DOHH2 (cell line): ENCODE data around the gene C9orf72.
"Not testable (repeated sequence)": the region's sequence is repeated elsewhere in the genome, so short reads cannot be mapped to it uniquely, and the experiment has no call there.

Experiments used
- H3F3A ChIP-seq: fragments of 200-600 bp; sonication (generic), shearing (Covaris generic); 2 replicates; pipeline ENCODE4 v1.6.0; 2016; ENCODE audit warnings: antibody characterized with exemption, mild to moderate bottlenecking; ENCODE audit not compliant: control insufficient read depth, insufficient read depth
- H3K27ac ChIP-seq: fragments of 200-600 bp; sonication (generic); 2 replicates; pipeline ENCODE4 v1.5.1; 2014; ENCODE audit warnings: low read depth, mild to moderate bottlenecking, low read length, moderate library complexity
- H3K27me3 ChIP-seq: fragments of 200-600 bp; sonication (generic); 2 replicates; pipeline ENCODE4 v1.6.1; 2014; ENCODE audit warnings: mild to moderate bottlenecking, low read length, mixed read lengths; ENCODE audit not compliant: control insufficient read depth
- H3K36me3 ChIP-seq: fragments of 200-600 bp; sonication (generic); 2 replicates; pipeline ENCODE4 v1.6.1; 2014; ENCODE audit warnings: mild to moderate bottlenecking, low read length, moderate library complexity, mixed read lengths; ENCODE audit not compliant: control insufficient read depth
- H3K4me1 ChIP-seq: fragments of 200-600 bp; sonication (generic); 2 replicates; pipeline ENCODE4 v1.6.1; 2014; ENCODE audit warnings: mild to moderate bottlenecking, low read length, mixed read lengths; ENCODE audit not compliant: control insufficient read depth
- H3K4me2 ChIP-seq: fragments of 200-600 bp; sonication (generic); 2 replicates; pipeline ENCODE4 v1.6.0; 2014; ENCODE audit warnings: mild to moderate bottlenecking, low read length, moderate library complexity
- H3K4me3 ChIP-seq: fragments of 200-600 bp; sonication (generic); 2 replicates; pipeline ENCODE4 v1.5.1; 2014; ENCODE audit warnings: mild to moderate bottlenecking, low read length, mixed read lengths
- H3K79me2 ChIP-seq: fragments of 200-600 bp; sonication (generic); 2 replicates; pipeline ENCODE4 v1.6.1; 2014; ENCODE audit warnings: mild to moderate bottlenecking, low read length, mixed read lengths; ENCODE audit not compliant: control insufficient read depth
- H3K9me2 ChIP-seq: fragments of 200-600 bp; sonication (generic); replicated peaks from 2 replicates; pipeline ENCODE4 v1.6.1; 2014; ENCODE audit warnings: mild to moderate bottlenecking, low read length, mixed read lengths; ENCODE audit not compliant: control insufficient read depth
- H3K9me3 ChIP-seq: fragments of 200-600 bp; sonication (generic); 2 replicates; pipeline ENCODE4 v1.6.1; 2014; ENCODE audit warnings: antibody characterized with exemption, low read length, mixed read lengths; ENCODE audit not compliant: control insufficient read depth, insufficient read depth
- H4K20me1 ChIP-seq: fragments of 200-600 bp; sonication (generic); 2 replicates; pipeline ENCODE4 v1.6.0; 2014; ENCODE audit warnings: low read depth, mild to moderate bottlenecking, antibody characterized with exemption, low read length, moderate library complexity; ENCODE audit not compliant: control insufficient read depth, insufficient read depth
- EZH2phosphoT487 ChIP-seq: fragments of 200-600 bp; sonication (generic); IDR thresholded peaks from 2 replicates; pipeline ENCODE4 v1.6.1; 2017; ENCODE audit warnings: borderline replicate concordance, mild to moderate bottlenecking, antibody characterized with exemption, low read length, moderate library complexity, mixed read lengths
- TF ChIP-seq, protein P1 (sequence below): fragments of 200-600 bp; sonication (generic); IDR thresholded peaks from one replicate; pipeline ENCODE4 v1.5.1; 2014; ENCODE audit warnings: antibody characterized with exemption, mild to moderate bottlenecking, low read depth, low read length; ENCODE audit not compliant: poor library complexity, severe bottlenecking

Gene C9orf72

DNA sequence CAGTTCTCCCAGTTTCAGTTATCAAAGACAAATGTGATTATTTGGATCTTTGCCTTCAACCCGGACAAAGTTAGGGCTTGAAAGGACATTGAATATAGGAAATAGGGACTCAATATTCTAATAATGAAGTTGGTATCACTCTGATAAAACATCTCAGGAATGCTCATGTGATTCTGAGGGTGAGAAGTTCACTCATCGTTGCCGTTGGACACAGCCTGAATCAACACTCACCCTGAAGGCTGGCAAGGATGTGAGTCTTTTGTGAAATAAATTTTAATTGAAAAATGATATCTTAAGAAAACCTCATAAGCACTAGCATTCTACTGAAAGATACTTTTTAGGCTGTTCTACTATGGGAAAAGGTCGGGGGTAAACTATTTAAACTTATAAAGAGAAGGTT, 44.8 kb upstream of the C9orf72 start:
- no peak overlapping the region for H3K4me2 ChIP-seq
- no peaks in the 10 kb centered on the region for H3K36me3 ChIP-seq
- H3K27ac ChIP-seq = no peak overlapping the region
- no peaks in the 10 kb centered on the region for H3K9me3 ChIP-seq
- TF ChIP-seq EZH2phosphoT487 = no peak
- TF ChIP-seq, protein P1, sequence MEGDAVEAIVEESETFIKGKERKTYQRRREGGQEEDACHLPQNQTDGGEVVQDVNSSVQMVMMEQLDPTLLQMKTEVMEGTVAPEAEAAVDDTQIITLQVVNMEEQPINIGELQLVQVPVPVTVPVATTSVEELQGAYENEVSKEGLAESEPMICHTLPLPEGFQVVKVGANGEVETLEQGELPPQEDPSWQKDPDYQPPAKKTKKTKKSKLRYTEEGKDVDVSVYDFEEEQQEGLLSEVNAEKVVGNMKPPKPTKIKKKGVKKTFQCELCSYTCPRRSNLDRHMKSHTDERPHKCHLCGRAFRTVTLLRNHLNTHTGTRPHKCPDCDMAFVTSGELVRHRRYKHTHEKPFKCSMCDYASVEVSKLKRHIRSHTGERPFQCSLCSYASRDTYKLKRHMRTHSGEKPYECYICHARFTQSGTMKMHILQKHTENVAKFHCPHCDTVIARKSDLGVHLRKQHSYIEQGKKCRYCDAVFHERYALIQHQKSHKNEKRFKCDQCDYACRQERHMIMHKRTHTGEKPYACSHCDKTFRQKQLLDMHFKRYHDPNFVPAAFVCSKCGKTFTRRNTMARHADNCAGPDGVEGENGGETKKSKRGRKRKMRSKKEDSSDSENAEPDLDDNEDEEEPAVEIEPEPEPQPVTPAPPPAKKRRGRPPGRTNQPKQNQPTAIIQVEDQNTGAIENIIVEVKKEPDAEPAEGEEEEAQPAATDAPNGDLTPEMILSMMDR = no peak
- H3K9me2 ChIP-seq = no peaks in the 10 kb centered on the region
- H4K20me1 ChIP-seq = no peaks in the 10 kb centered on the region
- H3K4me3 ChIP-seq = no peak overlapping the region
- no peaks in the 10 kb centered on the region for H3K79me2 ChIP-seq
- no peaks in the 10 kb centered on the region for H3F3A ChIP-seq
- H3K27me3 ChIP-seq = peaks cover 20% of the 10 kb centered on the region
- H3K4me1 ChIP-seq = no peaks in the 10 kb centered on the region

DNA sequence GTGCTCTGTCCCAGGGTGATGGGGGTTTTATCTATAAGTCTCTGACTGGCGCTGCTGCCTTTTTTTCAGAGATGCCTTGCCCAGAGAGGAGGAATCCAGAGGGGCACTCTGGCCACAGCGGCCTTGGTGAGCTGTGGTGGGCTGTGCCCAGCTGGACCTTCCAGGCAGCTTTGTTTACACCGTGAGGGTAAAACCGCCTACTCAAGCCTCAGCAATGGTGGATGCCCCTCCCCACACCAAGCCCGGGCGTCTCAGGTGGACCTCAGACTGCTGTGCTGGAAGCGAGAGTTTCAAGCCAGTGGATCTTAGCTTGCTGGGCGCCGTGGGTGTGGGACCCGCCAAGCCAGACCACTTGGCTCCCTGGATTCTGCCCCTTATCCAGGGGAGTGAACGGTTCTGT, 41.3 kb upstream of the C9orf72 start:
- Histone ChIP-seq H3K9me3 (no peaks in the 10 kb centered on the region), H3K79me2 (no peaks in the 10 kb centered on the region), H3K36me3 (no peaks in the 10 kb centered on the region), H3K4me2 (no peak overlapping the region), H3K27ac (no peak overlapping the region), H3K4me1 (no peaks in the 10 kb centered on the region), H3K9me2 (no peaks in the 10 kb centered on the region), H4K20me1 (no peaks in the 10 kb centered on the region), H3F3A (no peaks in the 10 kb centered on the region), H3K4me3 (no peak overlapping the region), H3K27me3 (peaks cover 14% of the 10 kb centered on the region)
- TF ChIP-seq EZH2phosphoT487 = no peak
- TF ChIP-seq, protein P1 = no peak

DNA sequence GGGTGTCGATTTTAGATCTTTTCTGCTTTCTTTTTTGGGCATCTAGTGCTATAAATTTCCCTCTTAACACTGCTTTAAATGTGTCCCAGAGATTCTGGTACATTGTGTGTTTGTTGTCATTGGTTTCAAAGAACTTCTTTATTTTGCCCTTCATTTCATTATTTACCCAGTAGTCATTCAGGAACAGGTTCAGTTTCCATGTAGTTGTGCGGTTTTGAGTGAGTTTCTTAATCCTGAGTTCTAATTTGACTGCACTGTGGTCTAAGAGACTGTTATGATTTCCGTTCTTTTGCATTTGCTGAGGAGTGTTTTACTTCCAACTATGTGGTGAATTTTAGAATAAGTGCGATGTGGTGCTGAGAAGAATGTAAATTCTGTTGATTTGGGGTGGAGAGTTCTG, 38.8 kb upstream of the C9orf72 start:
- H3K4me3 ChIP-seq, H3K9me3 ChIP-seq, H3K4me2 ChIP-seq, H3K9me2 ChIP-seq, H3K4me1 ChIP-seq, H3K36me3 ChIP-seq, H3K79me2 ChIP-seq, H3F3A ChIP-seq, H4K20me1 ChIP-seq, H3K27me3 ChIP-seq, H3K27ac ChIP-seq: not testable (repeated sequence)

DNA sequence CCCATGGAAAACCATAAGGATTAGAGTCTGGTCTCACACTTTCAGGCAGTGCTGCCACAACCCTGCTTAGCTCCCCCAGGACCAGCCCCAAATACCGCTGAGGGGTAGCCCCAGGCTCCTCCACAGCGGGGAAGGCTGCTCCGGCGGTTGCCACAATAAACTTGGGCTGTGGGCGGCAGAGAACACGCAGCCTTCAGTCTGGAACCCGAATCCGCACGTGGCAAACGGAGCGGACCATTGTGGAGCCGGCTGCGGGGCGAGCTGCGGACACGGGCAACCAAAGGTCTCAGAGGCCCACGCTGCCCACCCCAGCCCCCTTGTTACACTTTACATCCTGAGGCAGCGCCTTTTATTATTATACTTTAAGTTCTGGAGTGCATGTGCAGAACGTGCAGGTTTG, 37.3 kb upstream of the C9orf72 start:
- Histone ChIP-seq H3K4me3 (no peak overlapping the region), H3K9me2 (no peaks in the 10 kb centered on the region), H3K4me1 (no peaks in the 10 kb centered on the region), H3K27ac (no peak overlapping the region), H3K27me3 (0 out of 2 replicates have a peak, but pooled peaks cover 2% of the 10 kb centered on the region), H3K9me3 (no peaks in the 10 kb centered on the region), H4K20me1 (no peaks in the 10 kb centered on the region), H3K79me2 (no peaks in the 10 kb centered on the region), H3K4me2 (no peak overlapping the region), H3K36me3 (no peaks in the 10 kb centered on the region), H3F3A (no peaks in the 10 kb centered on the region)
- no peak for TF ChIP-seq EZH2phosphoT487
- TF ChIP-seq, protein P1 = no peak
